DMS 273 (cell line): Measurements from ENCODE around the gene CD58.

Experiments used
- DNase-seq: peaks from one replicate; lab custom pipeline; 2025; ENCODE audit not compliant: unreplicated experiment; lab: John Stamatoyannopoulos, UW

Gene CD58

GRCh38 chr1:116511459-116512019, 59.3 kb downstream of the CD58 start:
- DNase-seq, result no peak

DNA sequence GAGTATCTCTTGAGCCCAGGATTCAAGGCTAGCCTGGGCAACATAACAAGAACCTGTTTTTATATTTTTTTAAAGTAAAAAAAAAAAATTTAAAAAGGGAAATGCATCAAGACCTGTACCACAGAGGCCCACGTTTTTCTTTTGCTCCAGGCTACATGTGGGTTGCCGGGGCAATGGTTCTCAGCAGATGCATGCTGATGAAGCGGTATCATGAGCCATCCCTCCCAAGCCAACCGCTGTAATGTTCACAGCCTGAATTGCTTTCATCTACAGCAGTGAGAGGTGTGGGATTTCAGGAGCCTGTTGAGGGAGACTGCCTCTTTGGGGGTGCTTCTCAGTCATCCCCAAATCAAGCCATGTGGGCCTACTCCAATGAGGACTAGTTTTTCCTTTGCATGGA, 60.5 kb downstream of the CD58 start:
- DNase-seq, result no peak

- no peak for DNase-seq
These were observed 61.5 kb downstream of the CD58 start for GRCh38 chr1:116508984-116509980.

DNA sequence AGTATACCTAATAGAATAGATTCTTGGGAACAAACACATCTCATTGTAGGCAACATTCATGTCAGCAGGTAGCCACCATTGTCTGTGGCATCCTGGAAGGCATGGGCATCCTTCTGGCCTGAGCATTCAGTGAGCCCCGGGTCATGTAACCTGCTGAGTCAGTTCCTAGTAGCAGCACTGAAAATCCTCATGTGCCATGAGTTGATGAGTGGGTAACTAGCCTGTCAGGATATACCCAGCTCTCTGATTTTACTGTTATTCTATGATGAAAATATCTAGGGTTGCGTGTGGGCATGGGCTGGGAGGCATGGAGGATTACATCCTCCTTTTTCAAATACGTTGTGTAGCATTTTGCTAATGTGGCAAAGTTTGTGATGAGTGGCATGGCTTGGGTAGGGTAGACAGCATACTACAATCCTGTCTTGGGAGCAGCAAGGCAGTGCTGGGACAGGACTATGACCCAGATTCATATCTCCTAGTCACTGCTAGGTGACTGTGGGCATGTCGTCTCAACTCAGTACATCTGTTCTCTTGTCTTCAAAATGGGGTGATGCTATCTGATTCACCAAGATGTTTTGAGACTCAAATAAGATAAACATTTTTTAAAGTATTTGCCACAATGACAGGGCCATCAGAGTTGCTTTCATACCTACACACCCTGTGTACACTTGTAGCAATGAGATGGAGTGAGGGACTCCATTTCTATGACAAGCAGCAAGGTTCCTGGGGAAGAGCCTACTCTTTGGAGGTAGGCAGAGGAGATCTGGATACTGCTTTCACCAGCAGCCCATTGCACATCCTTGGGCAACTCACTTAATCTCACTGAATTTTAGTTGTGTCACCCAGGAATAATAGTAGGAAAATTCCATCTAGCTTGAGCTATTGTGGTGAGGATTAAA, 62.5 kb downstream of the CD58 start:
- no peak for DNase-seq

DNA sequence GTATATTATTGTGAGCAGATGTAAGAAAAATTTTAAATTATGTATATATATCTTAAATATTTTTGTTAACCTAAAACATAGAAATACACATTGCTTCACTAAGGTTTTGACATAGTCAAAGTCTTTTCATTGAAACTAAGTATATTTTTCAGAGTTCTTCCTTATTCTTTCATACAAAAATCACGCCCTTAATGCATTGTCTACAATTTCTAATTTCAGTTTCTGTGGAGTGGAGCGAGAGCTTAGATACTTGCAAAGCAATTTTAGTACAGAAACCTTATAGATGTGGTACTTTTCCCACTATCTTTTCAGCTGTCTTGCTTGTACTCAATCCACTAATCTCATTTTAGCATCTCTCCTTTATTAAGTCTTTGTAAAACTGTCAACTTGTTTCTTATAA, 63.2 kb downstream of the CD58 start:
- no peak for DNase-seq

DNA sequence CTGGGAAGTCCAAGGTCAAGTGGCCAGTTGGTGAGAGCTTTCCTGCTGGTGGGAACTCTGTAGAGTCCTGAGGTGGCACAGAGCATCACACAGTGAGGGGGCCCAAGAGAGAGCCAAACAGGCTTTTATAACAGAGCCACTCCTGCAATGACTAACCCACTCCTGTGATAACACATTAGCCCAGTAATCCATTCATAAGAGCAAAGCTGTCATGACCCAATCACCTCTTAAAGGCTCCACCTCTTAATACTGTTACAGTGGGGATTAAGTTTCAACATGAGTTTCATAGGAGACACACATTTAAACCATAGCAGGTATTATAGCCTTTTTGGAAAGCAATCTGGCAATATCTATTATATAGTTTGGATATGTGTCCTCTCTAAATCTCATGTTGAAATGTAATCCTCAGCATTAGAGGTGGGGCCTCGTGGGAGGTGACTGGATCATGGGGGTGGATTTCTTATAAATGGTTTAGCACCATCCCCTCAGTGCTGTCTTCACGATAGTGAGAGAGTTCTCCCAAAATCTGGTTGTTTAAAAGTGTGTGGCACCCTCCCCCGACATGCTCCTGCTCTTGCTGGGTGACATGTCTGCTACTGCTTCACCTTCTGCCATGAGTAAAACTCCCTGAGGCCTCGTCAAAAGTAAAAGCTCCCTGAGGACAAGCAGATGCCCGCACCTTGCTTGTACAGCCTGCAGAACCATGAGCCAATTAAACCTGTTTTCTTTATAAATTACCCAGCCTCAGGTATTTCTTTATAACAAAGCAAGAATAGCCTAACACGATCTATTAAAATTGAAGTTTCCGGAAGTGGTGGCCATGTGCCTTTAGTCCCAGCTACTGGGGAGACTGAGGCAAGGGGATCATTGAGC, 64.5 kb downstream of the CD58 start:
- DNase-seq, result no peak

GRCh38 chr1:116504308-116505156, 66.3 kb downstream of the CD58 start:
- DNase-seq, result no peak

- DNase-seq, result no peak
These were observed 67.1 kb downstream of the CD58 start for GRCh38 chr1:116503546-116504307.

DNA sequence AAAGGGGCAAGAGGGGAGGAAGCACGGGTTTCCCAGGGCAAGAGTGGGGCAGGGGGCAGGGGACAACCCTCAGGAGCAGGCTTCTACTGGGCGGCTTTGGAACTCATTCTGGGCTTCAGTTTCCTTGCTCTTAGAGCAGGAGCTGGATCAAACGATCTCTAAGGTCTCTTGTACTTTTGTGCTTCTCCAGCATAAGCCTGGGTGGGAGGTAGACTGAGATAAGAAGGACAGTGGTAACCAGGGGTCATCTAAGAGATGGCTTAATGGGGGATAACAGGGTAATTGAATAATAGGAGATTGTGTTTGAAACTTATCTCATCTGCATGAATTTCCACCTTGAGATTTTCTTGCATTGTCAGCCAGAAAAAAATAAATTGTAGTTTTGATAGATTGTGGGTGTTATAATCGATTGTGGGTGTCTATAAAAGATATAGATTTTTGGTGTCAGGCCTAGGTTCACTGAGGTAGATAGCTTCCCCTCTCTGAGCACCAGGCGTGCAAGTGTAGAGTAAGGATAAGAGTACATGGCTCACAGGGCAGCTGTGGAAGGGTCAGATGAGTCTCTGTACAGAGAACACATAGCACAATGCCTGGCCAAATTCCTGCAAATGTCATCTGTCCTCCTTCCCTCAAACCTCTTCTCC, 68.0 kb downstream of the CD58 start:
- DNase-seq, result no peak

GRCh38 chr1:116501870-116502244, 69.0 kb downstream of the CD58 start:
- DNase-seq, result no peak

- DNase-seq, result no peak
These were observed 69.5 kb downstream of the CD58 start for GRCh38 chr1:116501125-116501869.

- peak; percentile 84 for DNase-seq
These were observed 71.8 kb downstream of the CD58 start for GRCh38 chr1:116498789-116499628.

DNA sequence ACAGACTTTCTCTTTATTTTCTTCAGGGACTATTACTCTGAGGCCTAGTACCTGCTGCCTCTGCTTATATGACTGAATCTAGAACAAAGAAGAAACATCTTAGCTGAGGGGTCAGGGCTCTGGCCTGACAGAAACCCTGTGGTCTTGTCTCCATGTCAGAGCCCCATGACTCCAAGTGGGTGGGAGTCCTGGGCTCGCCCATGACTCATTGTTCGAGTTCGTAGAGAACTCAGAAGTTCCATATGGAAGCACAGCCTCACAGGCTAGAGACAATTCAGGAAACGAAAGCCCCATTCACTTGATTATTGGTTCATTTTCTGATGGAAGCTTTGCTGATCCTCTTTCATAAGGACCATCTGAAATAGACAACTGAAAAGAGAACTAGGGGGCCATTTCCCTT, 73.2 kb downstream of the CD58 start:
- no peak for DNase-seq

- no peak for DNase-seq
These were observed 73.9 kb downstream of the CD58 start for GRCh38 chr1:116496898-116497297.

DNA sequence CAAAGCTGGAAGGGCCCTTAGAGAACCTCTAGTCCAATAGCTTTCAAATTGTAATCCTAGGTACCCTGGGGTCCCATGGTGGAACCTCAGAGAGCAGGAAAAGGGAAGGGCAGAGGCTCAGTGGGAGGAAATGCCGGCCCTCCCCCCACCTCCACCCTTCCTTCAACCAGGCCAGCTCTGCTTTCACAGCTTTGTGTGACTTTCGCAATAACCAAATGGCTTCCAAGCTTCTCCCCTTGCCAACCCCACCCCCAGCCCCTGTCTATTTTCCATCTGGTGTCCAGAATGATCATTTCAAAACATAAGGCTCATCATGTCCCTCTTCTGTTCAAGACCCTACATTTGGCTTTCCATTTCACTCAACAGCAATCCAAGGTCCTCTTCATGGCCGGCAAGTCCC, 74.4 kb downstream of the CD58 start:
- peak; percentile 45 for DNase-seq

DNA sequence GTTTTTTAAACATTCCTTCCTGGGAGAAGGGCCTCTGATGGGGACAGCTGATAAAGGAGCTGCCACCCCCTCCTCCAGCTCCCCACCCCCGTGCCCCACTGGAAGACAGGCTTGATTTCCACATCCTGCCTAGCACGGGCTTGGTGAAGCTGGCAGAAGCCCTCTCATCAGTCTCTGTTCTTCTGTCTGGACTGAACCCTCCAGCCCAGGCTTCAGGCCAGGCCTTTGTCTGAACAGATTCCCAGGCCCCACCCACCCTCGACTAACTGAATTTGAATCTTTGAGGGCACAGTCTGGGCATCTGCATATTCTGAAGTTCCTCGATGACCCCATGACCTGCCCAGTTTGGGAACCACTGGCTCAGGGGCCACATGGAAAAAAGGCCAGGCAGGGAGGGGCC, 75.3 kb downstream of the CD58 start:
- DNase-seq, result no peak

DNA sequence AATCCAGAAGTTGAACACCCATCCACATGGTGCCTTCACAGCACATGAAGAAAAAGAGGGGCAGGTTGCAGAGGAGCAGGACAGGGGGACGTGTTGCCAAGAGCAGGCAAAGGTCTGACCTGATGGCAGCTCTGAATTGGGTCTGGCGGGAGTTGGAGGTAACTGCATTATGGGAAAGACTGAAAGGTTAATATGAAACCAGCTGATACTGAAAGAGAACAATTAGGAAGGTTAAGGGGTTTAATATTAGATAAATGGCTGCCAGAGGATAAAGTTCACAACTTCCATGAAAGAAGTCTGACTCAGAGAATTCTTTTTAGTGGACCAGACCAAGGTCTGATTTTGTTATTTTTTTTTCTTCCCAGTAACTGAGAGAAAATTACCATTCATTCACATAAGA, 76.1 kb downstream of the CD58 start:
- no peak for DNase-seq
